NCI-H1092 treated with DMSO at 0.1 percent for 48 hours (cell line): ENCODE measurements around the gene SPATS2L.

Experiments used
- DNase-seq: peaks from one replicate; lab custom pipeline; 2025; lab: John Stamatoyannopoulos, UW

SPATS2L gene

DNA sequence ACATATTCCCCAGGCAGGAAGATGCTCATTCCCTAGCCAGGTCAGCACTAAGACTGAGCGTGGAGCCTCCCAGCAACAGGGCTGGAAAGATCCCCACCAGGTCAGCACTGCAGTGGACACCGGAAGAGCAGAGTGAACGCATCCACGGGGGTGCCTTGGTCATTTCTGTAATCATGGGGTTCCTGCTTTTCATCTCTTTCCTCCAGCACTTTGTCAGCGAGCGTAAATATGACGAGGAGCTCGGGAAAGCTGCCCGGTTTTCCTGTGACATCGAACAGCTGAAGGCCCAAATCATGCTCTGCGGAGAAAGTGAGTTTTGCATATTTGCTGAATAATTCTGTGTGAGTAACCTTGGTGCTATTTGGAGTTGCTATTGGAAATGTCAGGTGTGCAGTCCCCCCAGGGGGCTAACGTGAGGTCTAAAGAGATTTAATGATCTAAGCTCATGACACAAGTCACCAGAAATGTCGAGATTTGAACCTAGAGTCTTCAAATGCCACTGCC is 163.3 kb downstream of the SPATS2L start:
- DNase-seq: no peak

DNA sequence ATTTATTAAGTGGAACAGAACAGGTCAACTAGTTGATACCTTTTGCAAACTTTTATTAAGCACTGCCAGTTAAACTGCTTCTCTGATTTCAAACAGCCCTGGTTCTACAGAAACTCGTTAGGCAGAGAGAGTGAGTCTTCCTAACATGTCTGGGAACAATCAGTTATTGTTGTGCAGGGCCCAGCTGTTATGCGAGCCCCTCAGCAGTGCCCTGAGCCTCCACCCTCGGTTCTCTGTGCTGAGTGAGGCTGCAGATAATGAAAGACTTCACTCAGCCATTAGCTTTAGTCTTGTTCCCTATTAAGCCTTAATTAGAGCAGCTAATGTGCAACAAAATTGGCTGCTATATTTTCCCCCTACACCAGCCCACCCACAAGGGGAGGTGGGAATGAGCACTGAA is 163.7 kb downstream of the SPATS2L start:
- DNase-seq: no peak

DNA sequence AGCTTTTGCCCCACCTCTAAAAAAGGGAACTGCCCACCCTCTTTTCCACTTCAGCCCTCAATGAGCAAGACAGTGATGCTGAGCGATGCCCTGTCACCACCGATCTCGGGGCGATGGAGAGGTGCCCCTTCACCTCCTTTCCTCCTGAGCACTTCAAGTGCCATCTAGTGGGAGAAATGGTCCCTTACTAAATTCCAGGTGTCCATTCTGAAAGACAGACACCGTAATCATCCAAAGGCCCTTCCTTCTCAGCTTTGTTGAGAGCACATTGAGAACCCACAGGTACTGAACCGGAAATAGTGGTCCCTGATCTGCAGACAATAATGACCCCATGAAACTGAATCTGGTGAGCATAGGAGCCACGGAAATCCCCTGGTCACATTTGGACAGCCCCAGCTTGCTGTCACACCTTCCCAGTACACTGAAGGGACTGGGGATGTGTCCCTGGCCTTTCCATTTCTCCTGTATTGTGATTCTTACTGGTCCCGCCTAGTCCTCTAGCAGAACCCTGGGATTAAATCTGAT is 164.9 kb downstream of the SPATS2L start:
- DNase-seq: peak; percentile 22

DNA sequence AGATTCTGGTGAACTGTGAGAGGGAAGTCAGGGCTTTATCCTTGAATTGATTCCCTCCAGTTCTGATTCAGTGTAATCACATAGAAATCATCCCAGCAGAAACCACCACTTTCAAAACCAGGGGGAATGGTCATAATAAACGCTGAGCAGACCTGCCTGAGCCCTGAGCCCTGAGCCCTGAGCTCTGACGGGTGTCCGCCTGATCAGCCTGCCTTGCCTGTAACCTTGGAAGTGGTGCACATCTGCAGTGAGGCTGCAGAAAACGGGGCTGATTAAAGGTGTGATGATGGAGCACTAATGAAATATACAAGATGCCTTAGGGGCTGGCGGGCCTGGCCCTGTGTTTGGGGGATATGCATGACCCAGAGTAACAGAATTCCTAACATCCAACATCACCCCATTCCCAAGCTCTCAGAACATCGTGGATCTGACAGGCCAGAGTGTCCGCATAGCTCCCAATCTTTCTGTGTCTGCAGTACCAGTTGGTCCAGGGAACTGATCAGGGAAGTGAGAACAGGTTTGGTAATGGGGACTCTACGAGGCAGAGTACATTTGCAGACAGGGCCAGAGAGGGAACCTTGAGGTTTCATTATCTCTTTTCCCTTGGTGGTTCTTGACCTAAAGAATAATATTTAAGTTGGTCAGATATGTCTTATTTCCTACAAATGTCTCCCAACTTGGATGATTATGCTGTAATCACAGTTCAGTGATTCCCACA is 165.6 kb downstream of the SPATS2L start:
- no peak for DNase-seq

DNA sequence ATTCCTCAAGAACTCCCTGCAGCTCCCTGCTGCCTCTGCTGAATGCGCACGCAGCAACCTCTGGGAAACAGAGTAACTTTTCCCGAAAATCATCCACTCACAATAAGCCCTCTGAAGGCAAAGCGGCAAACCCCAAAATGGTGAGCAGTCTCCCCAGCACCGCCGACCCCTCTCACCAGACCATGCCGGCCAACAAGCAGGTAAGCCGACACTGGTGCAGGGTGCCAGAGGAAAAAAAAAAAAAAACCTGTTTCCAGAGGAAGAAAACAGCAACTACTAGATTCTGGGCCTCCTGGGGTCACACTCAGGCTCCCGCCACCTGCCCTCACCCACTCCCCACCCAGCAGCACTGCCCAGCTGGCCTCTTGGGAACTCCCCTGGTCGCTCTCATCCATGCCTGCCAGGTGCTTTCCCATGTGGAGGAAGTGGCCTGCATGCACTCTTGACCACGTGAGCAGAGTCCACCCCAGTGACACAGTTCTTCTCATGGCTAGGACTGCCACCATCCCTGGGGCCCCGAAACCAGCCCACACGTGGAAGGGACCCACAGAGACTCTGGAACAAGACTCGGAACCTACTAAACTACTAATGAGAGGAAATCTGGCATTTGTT is 166.5 kb downstream of the SPATS2L start:
- no peak for DNase-seq

DNA sequence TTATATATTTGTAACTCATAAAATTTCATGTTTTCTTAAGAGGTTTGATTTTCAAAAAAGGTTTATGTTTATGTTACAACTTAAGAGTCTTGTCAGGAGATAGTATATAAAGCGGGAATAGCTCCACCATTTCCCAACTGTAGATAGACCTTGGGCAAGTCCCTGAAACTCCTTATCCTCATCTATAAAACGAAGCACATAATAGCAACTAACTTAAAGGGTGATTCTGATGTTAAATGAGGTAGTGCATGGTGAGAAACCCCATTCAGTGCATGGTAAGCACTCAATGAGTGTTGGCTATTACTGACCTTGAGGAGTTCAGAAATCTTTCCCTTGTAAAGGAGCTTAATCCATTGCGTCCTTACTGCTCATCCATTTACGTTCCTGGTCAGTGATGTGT is 169.3 kb downstream of the SPATS2L start:
- DNase-seq: no peak

DNA sequence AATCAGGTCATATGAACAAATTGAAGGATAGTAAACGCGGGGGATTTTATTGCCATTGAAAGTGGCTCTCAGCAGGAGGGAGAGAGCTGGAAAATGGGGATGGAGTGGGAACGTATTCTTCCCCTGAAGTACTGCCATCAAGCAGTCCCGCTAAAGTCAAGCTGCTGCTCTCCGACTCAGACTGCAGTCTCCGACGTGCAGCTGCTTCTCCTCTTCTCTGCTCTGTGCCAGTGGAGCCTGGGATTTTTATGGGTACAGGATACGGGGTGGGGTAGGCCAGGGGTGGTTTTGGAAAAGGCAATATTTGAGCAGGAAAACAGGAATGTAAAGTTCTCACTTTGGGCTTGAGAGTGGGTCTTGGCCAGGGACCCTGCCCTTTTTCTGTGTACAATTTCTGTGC is 170.3 kb downstream of the SPATS2L start:
- peak; percentile 14 for DNase-seq

DNA sequence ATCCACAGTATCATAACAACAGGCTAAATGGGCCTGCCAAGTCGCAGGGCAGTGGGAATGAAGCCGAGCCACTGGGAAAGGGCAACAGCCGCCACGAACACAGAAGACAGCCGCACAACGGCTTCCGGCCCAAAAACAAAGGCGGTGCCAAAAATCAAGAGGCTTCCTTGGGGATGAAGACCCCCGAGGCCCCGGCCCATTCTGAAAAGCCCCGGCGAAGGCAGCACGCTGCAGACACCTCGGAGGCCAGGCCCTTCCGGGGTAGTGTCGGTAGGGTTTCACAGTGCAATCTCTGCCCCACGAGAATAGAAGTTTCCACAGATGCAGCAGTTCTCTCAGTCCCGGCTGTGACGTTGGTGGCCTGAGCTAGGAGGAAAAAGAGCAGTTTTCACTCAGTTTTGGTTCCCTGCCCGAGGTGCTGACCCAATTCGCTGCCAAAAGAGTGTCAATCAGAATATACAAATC is 171.2 kb downstream of the SPATS2L start:
- DNase-seq: no peak

DNA sequence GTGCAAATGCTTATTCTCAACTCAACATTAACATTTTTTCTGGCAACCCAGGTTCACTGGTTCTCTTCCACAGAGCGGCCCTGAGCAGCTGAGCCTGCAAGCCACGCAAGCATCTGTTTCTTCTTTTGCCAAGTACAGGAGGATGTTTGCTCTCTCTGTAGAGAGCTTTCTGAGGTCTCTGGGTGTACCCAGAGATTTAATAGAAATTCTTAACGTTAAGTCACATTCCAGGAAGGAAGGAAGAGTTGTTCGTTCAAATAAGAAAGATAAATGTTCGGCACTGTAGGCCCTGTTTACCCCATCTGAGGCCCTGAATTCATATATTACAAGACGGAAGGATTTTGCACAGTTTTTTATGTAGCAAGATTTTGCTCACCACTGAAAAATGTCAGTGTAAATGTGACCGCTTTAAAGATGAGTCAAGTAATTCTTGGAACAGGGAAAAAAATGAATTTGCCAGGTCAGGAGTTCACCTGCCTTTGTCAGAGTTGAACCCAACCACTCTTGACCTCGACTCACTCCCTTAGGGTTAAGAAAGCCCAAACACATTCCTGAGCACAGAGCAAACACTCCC is 173.3 kb downstream of the SPATS2L start:
- no peak for DNase-seq

DNA sequence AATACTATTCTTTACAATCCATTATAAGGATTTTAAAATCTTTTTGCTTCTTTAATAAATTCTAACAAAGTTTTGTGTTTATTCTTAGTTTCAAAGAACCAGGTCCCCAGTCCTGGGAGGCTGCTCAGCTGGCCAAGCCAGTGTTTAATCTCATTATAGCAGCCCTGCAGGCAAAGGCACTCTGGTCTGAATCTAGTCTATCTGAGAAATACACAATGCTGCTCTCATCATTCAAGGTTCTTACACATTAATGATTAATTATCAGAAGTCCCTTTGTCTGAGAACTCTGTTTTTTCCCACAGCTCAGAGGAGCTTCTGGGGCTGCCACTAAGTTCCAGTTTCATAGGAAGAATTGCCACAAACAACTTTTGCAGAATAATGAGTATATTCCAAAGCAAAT is 175.7 kb downstream of the SPATS2L start:
- no peak for DNase-seq

DNA sequence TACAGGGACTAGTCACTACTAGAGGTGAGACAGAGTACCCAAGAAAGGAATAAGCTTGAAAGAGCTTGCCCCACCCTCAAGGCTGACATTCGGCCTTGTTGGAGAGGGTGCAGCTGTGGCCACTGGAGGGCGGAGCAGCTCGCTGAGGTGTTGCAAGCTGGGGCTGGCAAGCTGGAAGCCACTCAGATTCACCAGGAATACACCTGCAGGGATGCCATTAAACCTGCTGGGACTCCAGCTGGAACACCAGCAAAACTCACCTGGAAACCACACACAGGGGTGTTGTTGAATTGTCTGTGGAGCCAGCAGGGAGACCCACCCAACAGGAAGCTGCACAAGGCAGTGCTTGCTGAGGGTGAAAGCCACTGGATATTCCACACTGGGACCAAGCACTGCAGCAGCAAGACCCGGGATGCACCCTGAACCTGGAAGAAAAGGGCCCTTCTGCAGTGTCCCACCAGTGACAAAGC is 177.3 kb downstream of the SPATS2L start:
- DNase-seq: no peak

DNA sequence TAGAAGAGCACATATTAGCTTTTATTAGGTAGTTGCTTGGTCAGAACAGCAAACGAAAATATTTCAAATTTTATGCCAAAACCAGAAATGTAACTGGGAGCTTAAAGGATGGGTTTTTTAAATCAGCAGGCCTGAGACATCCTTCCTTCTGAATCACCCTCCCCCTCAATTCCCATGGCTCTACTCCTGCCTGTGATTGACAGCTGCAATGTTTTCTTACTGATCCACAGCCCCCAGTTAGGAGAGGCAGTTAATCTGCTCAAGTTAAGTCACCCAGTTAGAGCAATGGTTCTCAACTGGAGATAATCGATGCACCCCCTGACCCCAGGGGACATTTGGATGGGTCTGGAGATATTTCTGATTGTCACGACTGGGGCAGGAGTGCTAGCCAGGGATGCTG is 178.4 kb downstream of the SPATS2L start:
- DNase-seq: no peak

DNA sequence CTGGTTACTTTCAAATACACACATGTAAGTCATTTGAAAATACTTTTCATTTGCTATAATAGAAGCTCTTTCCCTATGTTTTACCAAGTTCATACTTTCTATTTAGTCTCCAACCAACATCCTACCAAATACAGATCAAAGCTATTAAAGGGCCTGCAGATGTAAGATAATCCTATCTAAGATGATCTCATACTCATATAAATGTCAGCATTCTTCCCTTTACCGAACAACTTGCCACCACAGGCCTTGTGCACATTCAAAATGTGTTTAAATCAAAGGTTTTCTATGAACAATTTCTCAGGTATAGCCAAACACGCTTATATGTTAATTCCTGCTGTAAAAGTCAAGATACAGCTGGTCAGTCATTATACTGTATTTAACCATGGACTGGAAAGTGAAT is 180.0 kb downstream of the SPATS2L start:
- DNase-seq: no peak

DNA sequence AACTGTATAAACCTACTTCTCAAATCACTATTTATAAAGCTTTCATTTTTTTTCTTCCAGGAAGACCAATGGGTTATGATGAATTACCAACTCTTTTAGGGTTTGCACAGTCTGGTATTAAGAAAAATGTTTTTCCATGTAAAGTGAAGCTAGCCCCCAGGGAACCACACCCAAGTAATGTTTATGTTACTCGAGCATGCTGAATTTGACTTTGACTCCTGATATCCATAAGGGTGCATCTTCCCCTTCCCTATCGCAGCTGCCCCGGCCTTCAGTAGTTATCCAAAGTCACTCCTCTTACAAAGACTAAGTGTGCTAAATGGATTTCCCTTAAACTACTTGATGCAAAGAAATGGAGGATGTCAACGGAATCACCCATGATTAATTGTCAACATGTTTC is 181.7 kb downstream of the SPATS2L start:
- no peak for DNase-seq

DNA sequence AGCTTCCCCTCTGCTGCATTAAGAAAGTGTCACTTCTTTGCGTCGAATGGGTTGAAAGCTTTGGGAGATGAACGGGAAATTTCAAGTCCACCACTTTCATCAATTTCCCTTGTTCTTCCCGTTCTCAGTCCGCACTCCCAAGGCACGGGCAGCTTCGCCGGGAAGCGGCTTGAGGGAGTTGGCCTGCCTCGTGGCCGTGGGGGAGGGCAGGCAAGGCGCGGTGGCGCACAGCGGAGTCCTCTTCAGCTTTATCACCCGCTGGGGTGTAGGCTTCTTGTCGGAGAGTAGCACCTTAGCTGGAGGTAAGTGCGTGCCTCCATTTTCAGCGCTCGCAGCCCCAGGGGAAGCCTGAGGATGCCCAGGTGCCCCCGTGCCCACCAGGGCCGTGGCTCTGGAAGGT is 183.5 kb downstream of the SPATS2L start:
- no peak for DNase-seq

DNA sequence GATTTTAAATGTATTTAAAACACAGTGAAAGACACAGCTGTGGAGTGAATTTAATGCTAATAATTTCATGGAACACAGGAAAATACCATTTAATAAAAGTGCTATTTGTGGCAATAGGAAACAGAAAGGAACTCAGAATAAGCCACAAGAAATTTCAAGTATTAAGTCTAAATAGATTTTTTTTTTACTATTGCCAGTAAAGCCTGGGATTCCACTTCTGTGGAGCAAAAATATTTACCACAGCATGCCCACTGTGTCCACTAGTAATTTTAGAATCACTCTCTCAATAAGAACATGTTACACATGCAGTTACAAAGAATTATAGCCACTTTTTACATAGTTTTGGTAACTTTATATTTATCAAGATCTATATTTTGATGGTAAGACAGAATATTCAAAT is 186.2 kb downstream of the SPATS2L start:
- no peak for DNase-seq

DNA sequence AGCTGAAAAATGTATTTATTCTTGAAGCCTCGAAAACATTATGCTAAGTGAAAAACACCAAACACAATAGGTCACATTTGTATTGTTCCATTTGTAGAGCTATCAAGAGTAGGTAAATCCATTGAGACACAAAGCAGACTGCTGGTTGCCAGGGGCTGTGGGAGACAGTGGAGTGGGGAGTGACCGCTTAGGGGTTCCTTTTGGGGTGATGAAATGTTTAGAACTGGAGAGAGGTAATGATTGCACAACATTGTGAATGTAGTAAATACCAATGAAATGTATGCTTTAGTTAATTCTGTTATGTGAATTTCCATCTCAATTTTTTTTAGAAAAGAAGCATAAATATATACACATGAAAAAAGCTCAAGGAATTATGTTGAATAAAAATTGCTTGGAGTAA is 187.6 kb downstream of the SPATS2L start:
- DNase-seq: no peak

DNA sequence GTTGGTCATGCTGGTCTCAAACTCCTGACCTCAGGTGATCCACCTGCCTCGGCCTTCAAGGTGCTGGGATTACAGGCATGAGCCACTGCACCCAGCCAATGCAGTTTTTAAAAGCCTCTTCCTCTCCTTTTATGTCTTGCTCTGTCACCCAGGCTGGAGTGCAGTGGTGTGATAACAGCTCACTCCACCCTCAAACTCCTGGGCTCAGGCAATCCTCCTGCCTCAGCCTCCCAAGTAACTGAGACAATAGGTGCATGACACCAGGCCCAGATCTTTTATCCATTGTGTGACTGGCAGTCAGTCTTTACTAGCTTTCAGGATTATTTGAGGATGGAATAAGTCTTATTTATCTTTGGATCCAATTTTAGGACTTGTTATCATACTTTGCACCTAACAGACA is 190.2 kb downstream of the SPATS2L start:
- no peak for DNase-seq

DNA sequence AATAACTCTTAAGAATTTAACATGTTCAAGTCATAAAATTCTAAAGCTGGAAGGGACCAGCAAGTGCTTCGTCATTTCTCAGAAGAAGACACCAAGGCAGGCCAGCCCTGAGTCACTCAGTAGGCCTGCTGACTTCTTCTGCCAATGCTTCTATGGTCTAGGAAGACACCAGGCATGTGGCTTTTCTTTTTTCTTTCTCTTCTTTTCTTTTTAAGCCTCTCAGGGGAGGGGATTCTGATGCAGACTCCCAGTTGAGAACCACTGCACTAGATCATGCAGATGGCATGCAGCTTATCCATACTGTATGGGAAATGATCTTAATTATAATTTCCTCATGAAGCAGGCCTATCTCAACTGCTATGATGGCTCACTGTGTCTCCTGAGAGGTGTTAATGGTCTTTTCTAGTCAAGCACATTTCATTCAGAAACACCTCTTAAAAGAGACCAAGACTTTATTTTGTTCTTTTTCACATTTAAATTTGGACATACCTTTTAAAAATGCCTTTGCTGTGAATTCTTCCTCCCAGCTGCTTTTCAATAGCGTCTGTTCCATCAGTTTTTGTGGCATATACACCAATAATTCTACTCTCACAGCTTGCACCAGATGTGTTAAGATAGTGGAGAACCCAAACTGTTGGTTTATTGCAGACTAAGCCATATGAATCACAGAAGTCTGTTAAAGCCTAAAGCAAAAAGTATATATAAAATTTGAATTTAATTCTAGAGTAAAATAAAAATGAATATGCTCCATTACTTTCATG is 192.1 kb downstream of the SPATS2L start:
- no peak for DNase-seq

DNA sequence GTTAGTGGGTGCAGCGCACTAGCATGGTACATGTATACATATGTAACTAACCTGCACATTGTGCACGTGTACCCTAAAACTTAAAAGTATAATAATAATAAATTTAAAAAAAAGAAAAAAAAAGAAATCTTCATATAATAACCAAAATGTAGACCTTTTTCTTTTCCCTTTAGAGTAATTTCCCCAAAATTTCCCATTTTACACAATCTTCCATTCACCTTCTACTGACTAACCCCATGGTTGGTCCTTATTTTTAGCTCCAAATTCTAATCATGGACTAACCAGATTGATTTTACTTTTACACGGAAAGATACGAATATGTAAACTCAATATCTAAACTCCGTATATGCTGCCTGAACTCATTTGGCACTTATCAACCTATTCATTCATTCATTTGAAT is 195.7 kb downstream of the SPATS2L start:
- DNase-seq: no peak

DNA sequence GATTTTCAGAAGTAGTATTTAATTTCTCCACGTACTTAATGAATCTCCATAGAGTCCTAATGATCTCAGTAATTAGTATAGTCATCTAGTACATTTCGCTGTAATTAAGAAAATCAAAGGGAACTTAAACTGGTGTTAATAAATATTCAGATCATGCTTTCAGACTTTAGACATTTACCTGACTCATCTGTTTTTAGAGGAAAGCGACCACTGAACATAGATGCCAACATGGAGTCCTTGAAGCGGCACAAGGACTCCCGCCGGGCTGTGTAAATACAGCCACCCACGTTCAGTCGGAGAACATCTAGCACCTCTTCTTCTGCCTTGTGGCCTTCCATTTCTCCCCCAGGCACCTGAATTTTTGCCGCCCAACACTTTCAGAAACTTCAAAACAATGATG is 200.2 kb downstream of the SPATS2L start:
- DNase-seq: no peak

DNA sequence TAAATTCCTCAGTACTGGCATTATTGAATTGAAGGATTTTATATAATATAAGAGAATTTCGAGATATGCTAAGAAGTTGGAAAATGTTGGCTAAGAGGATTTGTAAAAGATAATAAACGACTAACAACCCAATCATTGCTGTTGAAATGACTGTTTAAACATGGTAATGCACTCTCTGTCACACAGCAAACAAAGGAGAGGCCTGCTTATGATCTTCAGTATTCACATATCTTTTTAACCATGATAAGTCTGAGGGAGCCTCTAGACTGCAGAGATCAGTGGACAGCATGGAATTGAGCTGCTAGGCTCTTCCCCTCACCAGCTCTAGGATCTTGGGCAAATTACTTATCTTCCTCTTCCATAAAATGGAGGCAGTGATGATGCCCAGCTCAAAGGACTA is 200.7 kb downstream of the SPATS2L start:
- no peak for DNase-seq
